ENCODE results near the gene SIPA1L2.

DNA sequence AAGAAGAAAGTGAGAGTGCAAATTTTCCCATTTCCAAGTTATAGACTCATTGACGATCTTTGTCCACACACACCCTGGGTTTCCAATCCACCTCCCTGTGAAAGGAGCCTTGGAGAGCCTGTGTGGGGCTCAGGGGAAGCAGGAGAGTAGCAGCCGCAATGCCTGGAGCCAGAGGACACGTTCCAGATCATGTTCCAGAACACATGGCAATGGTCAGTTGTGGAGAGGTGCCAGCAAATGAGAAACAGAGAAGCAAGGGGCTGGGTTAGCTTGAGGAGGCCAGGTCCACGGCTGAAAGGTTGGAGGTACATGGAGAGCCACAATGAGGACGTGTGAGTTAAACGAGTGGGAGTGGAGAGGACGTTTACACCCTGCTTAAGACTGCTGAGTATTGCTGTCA lies 33.0 kb upstream of the SIPA1L2 start:
- TF ChIP-seq, protein P1, sequence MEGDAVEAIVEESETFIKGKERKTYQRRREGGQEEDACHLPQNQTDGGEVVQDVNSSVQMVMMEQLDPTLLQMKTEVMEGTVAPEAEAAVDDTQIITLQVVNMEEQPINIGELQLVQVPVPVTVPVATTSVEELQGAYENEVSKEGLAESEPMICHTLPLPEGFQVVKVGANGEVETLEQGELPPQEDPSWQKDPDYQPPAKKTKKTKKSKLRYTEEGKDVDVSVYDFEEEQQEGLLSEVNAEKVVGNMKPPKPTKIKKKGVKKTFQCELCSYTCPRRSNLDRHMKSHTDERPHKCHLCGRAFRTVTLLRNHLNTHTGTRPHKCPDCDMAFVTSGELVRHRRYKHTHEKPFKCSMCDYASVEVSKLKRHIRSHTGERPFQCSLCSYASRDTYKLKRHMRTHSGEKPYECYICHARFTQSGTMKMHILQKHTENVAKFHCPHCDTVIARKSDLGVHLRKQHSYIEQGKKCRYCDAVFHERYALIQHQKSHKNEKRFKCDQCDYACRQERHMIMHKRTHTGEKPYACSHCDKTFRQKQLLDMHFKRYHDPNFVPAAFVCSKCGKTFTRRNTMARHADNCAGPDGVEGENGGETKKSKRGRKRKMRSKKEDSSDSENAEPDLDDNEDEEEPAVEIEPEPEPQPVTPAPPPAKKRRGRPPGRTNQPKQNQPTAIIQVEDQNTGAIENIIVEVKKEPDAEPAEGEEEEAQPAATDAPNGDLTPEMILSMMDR (conservative IDR thresholded peaks at IDR 0.05; ENCODE audit: low read depth, low read length): no peak
- TF ChIP-seq RAD21 (IDR thresholded peaks at IDR 0.05; ENCODE audit: low read length): no peak
- TF ChIP-seq POLR2A (IDR thresholded peaks at IDR 0.05; ENCODE audit: low read depth, low read length): no peak
- TF ChIP-seq MXI1 (IDR thresholded peaks at IDR 0.05; ENCODE audit: borderline replicate concordance, low read depth, low read length): no peak
- TF ChIP-seq RCOR1 (IDR thresholded peaks at IDR 0.05; ENCODE audit: insufficient replicate concordance, low read length): no peak
- TF ChIP-seq BHLHE40 (IDR thresholded peaks at IDR 0.05; ENCODE audit: low read depth, low read length): no peak
- TF ChIP-seq, protein P2, sequence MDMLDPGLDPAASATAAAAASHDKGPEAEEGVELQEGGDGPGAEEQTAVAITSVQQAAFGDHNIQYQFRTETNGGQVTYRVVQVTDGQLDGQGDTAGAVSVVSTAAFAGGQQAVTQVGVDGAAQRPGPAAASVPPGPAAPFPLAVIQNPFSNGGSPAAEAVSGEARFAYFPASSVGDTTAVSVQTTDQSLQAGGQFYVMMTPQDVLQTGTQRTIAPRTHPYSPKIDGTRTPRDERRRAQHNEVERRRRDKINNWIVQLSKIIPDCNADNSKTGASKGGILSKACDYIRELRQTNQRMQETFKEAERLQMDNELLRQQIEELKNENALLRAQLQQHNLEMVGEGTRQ (IDR thresholded peaks at IDR 0.05; ENCODE audit: low read depth, low read length): no peak
- TF ChIP-seq CEBPB (IDR thresholded peaks at IDR 0.05; ENCODE audit: low read depth, low read length): no peak
- TF ChIP-seq RFX5 (IDR thresholded peaks at IDR 0.05; ENCODE audit: low read depth, low read length): no peak
- no peak for TF ChIP-seq MAFK (IDR thresholded peaks at IDR 0.05; ENCODE audit: low read depth, low read length)
- TF ChIP-seq, protein P3, sequence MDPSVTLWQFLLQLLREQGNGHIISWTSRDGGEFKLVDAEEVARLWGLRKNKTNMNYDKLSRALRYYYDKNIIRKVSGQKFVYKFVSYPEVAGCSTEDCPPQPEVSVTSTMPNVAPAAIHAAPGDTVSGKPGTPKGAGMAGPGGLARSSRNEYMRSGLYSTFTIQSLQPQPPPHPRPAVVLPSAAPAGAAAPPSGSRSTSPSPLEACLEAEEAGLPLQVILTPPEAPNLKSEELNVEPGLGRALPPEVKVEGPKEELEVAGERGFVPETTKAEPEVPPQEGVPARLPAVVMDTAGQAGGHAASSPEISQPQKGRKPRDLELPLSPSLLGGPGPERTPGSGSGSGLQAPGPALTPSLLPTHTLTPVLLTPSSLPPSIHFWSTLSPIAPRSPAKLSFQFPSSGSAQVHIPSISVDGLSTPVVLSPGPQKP (IDR thresholded peaks at IDR 0.05; ENCODE audit: borderline replicate concordance, low read depth, low read length): no peak
- no peak for TF ChIP-seq CHD1 (IDR thresholded peaks at IDR 0.05; ENCODE audit: low read depth, low read length)

All from IMR-90 (cell line).